Activated CD4-positive, alpha-beta T cell treated with anti-CD3 and anti-CD28 coated beads, Interleukin-2, amount 10 ng/mL, durations not matched to agents 24 days and 14 days (primary cell): ENCODE data around the gene PYGO2. TPM values are rescaled to one million over a fixed set of nuclear protein-coding genes. Genes with fewer than 3 reads are reported as not detected.

Source experiments
- DNase-seq: peaks from one replicate; pipeline ENCODE4 v3.0.0; 2022
- H3K27ac Mint-ChIP-seq: one replicate; pipeline ENCODE4 v1.8.0; 2022; ENCODE audit warnings: mild to moderate bottlenecking, mixed read lengths
- H3K27me3 Mint-ChIP-seq: one replicate; pipeline ENCODE4 v1.8.0; 2022; ENCODE audit warnings: mixed read lengths
- H3K36me3 Mint-ChIP-seq: one replicate; pipeline ENCODE4 v1.8.0; 2022; ENCODE audit warnings: low read depth, mild to moderate bottlenecking, mixed read lengths
- H3K4me1 Mint-ChIP-seq: one replicate; pipeline ENCODE4 v1.8.0; 2021; ENCODE audit warnings: mixed read lengths
- H3K4me3 Mint-ChIP-seq: one replicate; pipeline ENCODE4 v1.8.0; 2022; ENCODE audit warnings: mild to moderate bottlenecking, moderate library complexity, mixed read lengths
- H3K9me3 Mint-ChIP-seq: one replicate; pipeline ENCODE4 v1.8.0; 2021; ENCODE audit warnings: mixed read lengths
- intact Hi-C: fragments of 100-400 bp; cut with micrococcal nuclease; formaldehyde crosslinking; loops from one replicate; pipeline ENCODE4 v1.15.1; 2023
- total RNA-seq: library from RNA; stranded (reverse); gene quantifications from 2 replicates; pipeline ENCODE4 v1.2.3, GENCODE V29; 2022

PYGO2 gene
- total RNA-seq, 1 donor from 2014 or later: 34.4 TPM

- Mint-ChIP-seq H3K4me3 (no peak overlapping the region), H3K4me1 (peaks cover 45% of the 10 kb centered on the region), H3K9me3 (no peaks in the 10 kb centered on the region), H3K36me3 (peaks cover 20% of the 10 kb centered on the region), H3K27ac (peak overlapping the region; percentile 93), H3K27me3 (no peaks in the 10 kb centered on the region)
- intact Hi-C loops: no loop called here
- DNase-seq: no peak
Observed at GRCh38 chr1:154944401-154945159, 17.0 kb downstream of the PYGO2 start.

GRCh38 chr1:154943649-154944400, 17.8 kb downstream of the PYGO2 start:
- peak; percentile 83 for DNase-seq
- H3K27me3 Mint-ChIP-seq: no peaks in the 10 kb centered on the region
- peak overlapping the region; percentile 18 for H3K4me3 Mint-ChIP-seq
- H3K27ac Mint-ChIP-seq: peak overlapping the region; percentile 93
- H3K4me1 Mint-ChIP-seq: peaks cover 50% of the 10 kb centered on the region
- H3K9me3 Mint-ChIP-seq: no peaks in the 10 kb centered on the region
- H3K36me3 Mint-ChIP-seq: peaks cover 18% of the 10 kb centered on the region
- intact Hi-C loops: no loop called here

DNA sequence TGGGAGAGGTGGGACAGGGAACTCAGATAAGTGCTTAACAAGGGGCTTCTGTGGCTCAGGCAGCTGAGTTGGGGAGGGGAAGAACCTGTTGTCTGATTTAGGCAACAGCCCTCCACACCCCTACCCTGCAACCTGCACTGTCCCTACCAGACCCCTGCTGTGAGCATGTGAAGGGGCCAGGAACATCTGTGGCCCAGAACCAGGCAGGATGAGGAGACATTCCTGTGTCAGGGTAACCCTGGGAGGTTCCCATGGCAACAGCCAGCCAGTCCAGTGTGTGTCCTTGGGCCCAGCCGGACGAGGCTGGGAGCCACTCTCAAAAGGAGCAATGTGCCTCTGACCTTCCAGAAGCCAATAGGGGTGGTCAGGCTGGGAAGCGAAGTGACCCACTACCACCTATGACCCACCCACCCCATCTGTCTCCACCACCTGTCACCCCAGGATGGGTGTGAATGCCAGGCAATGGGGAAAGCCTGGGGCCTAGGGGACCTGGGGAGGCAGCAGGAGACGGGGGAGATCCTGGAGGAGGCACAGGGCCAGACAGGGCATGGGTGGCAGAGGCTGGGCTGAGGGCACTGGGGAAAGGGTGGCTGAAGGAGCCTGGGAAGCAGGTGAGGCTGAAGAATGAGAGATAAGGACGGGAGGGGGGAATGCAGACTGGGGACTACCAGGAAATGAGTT, 20.1 kb downstream of the PYGO2 start:
- Mint-ChIP-seq H3K36me3 (peaks cover 8% of the 10 kb centered on the region), H3K9me3 (no peaks in the 10 kb centered on the region), H3K4me3 (peak overlapping the region; percentile 38), H3K27ac (peak overlapping the region; percentile 93), H3K4me1 (peaks cover 59% of the 10 kb centered on the region), H3K27me3 (no peaks in the 10 kb centered on the region)
- no peak for DNase-seq
- intact Hi-C loops: no loop called here

- Mint-ChIP-seq H3K4me3 (peak overlapping the region; percentile 7), H3K9me3 (no peaks in the 10 kb centered on the region), H3K27me3 (no peaks in the 10 kb centered on the region), H3K4me1 (peaks cover 58% of the 10 kb centered on the region), H3K27ac (peak overlapping the region; percentile 93), H3K36me3 (peaks cover 7% of the 10 kb centered on the region)
- intact Hi-C loops: no loop called here
- DNase-seq: no peak
Observed at GRCh38 chr1:154940651-154941194, 20.9 kb downstream of the PYGO2 start.

DNA sequence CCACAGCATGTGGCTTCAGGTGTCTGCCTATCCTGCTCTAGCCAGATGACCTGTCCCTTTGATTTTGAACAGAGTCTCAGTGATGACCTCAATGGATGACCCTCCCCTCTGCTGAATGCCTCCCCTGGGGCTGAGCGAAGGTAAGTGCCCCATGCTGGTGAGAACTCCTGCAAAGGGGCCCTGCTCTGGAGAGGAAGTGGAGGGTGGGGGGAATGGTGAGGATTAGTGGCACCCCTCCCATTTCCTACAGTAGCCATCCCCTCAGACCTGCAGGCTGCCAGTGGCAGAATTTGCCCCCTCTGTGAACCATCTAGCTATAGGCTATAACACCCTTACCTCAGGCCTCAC, 21.4 kb downstream of the PYGO2 start:
- no peak for DNase-seq
- Mint-ChIP-seq H3K36me3 (peaks cover 4% of the 10 kb centered on the region), H3K27ac (no peak overlapping the region), H3K9me3 (no peaks in the 10 kb centered on the region), H3K4me1 (peaks cover 60% of the 10 kb centered on the region), H3K27me3 (no peaks in the 10 kb centered on the region), H3K4me3 (no peak overlapping the region)
- intact Hi-C loops: no loop called here

- H3K4me1 Mint-ChIP-seq: peaks cover 62% of the 10 kb centered on the region
- intact Hi-C loops: no loop called here
- peaks cover 2% of the 10 kb centered on the region for H3K36me3 Mint-ChIP-seq
- DNase-seq: no peak
- H3K9me3 Mint-ChIP-seq: no peaks in the 10 kb centered on the region
- peak overlapping the region; percentile 91 for H3K4me3 Mint-ChIP-seq
- H3K27me3 Mint-ChIP-seq: no peaks in the 10 kb centered on the region
- peak overlapping the region; percentile 91 for H3K27ac Mint-ChIP-seq
Observed at GRCh38 chr1:154938604-154939399, 22.8 kb downstream of the PYGO2 start.

DNA sequence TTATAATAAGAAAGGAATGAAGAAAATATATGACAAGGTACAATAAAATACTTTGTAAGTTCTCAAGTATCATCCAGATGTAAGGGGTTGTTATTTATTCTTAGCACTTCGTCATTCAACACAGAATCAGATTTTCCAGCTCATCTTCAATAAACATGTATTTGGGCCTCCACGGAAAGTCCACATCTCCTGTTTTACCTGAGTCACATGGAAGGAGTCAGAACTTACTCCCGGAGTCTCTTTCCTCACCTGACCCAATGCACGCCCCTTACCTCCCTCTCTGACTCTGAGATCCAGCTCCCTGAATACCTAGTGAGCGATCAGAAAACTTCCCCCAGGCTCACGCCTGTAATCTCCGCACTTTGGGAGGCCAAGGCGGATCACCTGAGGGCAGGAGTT, 23.6 kb downstream of the PYGO2 start:
- no peaks in the 10 kb centered on the region for H3K9me3 Mint-ChIP-seq
- intact Hi-C loops: loop anchor here (1.0 to 2.0 kb wide), 7 partner anchors 17 to 379 kb away; partner anchors contain the start of genes CKS1B and PYGO2
- H3K4me3 Mint-ChIP-seq: peak overlapping the region; percentile 91
- peak overlapping the region; percentile 91 for H3K27ac Mint-ChIP-seq
- DNase-seq: no peak
- H3K36me3 Mint-ChIP-seq: peaks cover 4% of the 10 kb centered on the region
- peaks cover 57% of the 10 kb centered on the region for H3K4me1 Mint-ChIP-seq
- H3K27me3 Mint-ChIP-seq: no peaks in the 10 kb centered on the region

DNA sequence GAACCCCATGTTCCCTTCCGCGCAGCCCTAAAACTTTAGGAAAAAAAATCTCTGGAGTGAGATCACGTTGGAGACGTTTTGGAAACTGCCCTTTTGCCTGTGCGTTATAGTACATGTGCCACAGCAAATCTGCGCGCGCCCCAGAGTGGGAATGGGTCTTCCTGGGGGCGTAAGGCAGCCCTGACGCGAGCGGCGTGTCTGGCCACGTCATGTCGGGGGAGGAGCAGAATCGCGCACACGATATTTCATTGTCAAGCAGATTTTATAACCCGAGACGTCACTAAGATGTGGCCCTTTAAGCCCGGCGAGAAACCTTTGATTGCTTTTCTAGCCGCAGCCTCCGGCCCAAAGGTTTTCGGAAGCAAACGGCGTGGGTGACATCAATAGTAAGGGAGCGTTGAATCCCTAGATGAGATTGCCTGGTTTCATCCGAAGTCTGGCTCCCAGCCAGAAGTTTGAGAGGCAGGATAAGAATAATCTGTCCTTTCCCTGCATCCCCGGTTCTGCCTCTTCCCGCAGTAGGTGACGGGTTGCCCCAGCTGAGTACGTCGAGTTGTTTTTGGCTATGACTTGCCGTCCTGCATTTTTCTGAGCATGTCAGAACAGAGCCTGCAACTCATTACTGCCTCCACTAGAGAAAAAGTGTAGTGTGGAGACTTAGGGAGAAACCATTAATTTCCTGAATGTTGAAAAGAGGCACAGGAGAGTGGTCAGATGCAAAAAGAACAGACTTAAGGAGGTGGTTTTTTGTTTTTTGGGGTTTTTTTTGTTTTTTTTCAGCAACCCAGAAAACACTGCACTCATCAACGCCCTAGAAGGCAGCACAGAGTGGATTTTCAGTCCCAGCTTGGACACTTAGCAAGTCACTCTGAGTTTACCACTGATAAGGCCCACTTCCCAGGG, 24.2 kb downstream of the PYGO2 start:
- Mint-ChIP-seq H3K4me3 (peak overlapping the region; percentile 91), H3K27me3 (no peaks in the 10 kb centered on the region), H3K27ac (peak overlapping the region; percentile 91), H3K9me3 (no peaks in the 10 kb centered on the region), H3K4me1 (peaks cover 50% of the 10 kb centered on the region), H3K36me3 (peaks cover 4% of the 10 kb centered on the region)
- peak; percentile 97 for DNase-seq
- intact Hi-C loops: loop anchor here (1.0 to 2.0 kb wide), 7 partner anchors 18 to 378 kb away; partner anchors contain the start of genes CKS1B and PYGO2

DNA sequence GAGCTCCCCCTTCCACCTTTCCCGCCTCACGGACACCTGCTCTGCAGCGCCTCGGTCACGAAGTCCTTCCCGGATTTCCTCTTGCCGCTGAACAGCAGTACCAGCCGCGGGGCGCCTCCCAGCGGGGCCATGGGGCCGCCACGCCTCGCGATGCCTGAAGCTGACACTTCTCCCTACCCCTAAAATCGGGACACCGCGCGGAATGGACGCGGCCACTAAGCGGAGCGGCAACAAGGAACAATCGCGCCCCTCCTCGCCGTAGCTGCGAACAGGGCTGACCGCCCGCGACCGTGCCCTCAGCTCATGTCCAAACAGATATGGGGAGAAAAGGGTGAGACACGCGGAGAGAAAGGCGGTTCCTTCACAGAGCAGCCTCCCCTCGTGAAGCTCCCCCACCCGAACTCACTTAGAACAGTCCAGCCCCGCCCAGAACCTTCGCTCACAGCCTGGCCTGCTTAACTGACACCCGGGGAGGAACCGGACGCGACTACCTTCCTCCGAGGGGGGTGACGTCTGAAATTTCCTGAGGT, 25.0 kb downstream of the PYGO2 start, which contains the start of gene PMVK:
Gene PMVK (minus strand): TSS at position 165 of the 530 bp plus-strand sequence. CDS start 34 bp downstream, at position 131.
- Mint-ChIP-seq H3K27me3 (no peaks in the 10 kb centered on the region), H3K4me3 (peak within 1 kb of the TSS; percentile 91), H3K27ac (peak within 1 kb of the TSS; percentile 91), H3K4me1 (peaks cover 46% of the 10 kb centered on the region), H3K36me3 (peaks cover 4% of the 10 kb centered on the region), H3K9me3 (no peaks in the 10 kb centered on the region)
- intact Hi-C loops: loop anchor here (1.0 to 2.0 kb wide), 8 partner anchors 19 to 377 kb away; partner anchors contain the start of genes CKS1B and PYGO2
- DNase-seq: peak; percentile 98

GRCh38 chr1:154935749-154936554, 25.6 kb downstream of the PYGO2 start:
- Mint-ChIP-seq H3K27ac (peak overlapping the region; percentile 91), H3K4me1 (peaks cover 40% of the 10 kb centered on the region), H3K9me3 (no peaks in the 10 kb centered on the region), H3K4me3 (peak overlapping the region; percentile 91), H3K36me3 (peaks cover 7% of the 10 kb centered on the region), H3K27me3 (no peaks in the 10 kb centered on the region)
- intact Hi-C loops: loop anchor here (1.0 to 2.0 kb wide), 3 partner anchors 39 to 177 kb away; partner anchors contain the start of gene CKS1B
- DNase-seq: peak; percentile 73

DNA sequence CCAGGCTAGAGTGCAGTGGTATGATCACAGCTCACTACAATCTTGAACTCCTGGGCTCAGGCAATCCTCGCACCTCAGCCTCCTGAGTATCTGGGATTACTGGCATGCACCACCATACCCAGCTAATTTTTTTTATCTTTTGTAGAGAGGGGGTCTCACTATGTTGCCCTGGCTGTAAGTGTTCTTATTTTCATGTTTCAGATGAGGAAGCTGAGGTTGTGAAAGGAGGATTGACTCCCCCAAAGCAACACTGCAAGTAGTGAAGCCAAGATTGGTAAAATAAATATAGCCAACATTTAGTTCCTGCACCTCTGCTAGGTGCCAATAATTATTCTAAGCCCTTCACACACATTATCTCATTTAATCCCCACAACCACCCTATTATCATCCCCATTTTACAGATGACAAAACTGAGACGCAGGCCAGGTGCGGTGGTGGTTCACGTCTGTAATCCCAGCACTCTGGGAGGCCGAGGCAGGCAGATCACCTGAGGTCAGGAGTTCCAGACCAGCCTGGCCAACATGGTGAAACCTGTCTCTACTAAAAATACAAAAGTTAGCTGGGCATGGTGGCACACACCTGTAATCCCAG, 27.1 kb downstream of the PYGO2 start:
- H3K27me3 Mint-ChIP-seq: no peaks in the 10 kb centered on the region
- no peak overlapping the region for H3K27ac Mint-ChIP-seq
- no peak for DNase-seq
- peaks cover 31% of the 10 kb centered on the region for H3K4me1 Mint-ChIP-seq
- peaks cover 14% of the 10 kb centered on the region for H3K36me3 Mint-ChIP-seq
- no peak overlapping the region for H3K4me3 Mint-ChIP-seq
- no peaks in the 10 kb centered on the region for H3K9me3 Mint-ChIP-seq
- intact Hi-C loops: no loop called here
